Gastrocnemius medialis (tissue), 4 donors: ENCODE measurements around the gene SPTSSA.

Source experiments
- POLR2A ChIP-seq, 2 donors: fragments of 450-650 bp; IDR thresholded peaks; one replicate each; pipeline ENCODE4 v1.6.1; 2017; ENCODE audit warnings: antibody characterized with exemption in 2 of 2, mild to moderate bottlenecking in 2 of 2, moderate library complexity in 2 of 2
- TF ChIP-seq, protein P1 (sequence below), 5 experiments: fragments of 450-650 bp in 3 of 5; fragments of 200-600 bp in 2 of 5; sonication (generic) in 2 of 5; IDR thresholded peaks in 4 of 5; conservative IDR thresholded peaks in 1 of 5; 1 replicate in 4 of 5; 2 replicates in 1 of 5; pipeline ENCODE4 v1.5.1; 2016 to 2019; ENCODE audit warnings: antibody characterized with exemption in 5 of 5, mild to moderate bottlenecking in 3 of 5, moderate library complexity in 3 of 5

DNA sequence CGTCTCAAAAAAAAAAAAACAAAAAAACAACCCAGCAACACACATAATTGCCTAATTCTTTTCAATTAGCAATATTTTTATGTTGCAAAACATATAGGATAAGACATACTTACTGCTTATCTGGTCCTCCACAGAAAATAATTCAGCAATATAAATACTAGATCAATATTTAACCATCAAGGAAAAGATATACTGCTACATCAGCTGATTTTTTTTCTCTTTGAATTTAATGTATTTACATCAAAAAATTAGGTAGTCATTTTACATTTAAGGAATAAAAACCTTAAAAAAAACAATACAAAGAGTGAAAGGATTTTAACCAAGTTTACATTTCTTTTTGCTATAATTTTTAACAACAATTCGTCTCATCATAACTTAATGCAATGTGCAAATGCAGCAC lies 28.1 kb downstream of the SPTSSA start:
- TF ChIP-seq, protein P1, sequence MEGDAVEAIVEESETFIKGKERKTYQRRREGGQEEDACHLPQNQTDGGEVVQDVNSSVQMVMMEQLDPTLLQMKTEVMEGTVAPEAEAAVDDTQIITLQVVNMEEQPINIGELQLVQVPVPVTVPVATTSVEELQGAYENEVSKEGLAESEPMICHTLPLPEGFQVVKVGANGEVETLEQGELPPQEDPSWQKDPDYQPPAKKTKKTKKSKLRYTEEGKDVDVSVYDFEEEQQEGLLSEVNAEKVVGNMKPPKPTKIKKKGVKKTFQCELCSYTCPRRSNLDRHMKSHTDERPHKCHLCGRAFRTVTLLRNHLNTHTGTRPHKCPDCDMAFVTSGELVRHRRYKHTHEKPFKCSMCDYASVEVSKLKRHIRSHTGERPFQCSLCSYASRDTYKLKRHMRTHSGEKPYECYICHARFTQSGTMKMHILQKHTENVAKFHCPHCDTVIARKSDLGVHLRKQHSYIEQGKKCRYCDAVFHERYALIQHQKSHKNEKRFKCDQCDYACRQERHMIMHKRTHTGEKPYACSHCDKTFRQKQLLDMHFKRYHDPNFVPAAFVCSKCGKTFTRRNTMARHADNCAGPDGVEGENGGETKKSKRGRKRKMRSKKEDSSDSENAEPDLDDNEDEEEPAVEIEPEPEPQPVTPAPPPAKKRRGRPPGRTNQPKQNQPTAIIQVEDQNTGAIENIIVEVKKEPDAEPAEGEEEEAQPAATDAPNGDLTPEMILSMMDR (IDR thresholded peaks at IDR 0.05 in 4 of 5, conservative IDR thresholded peaks at IDR 0.05 in 1 of 5) = no peak
- no peak for TF ChIP-seq POLR2A (IDR thresholded peaks at IDR 0.05)
